ENCODE results near the gene WDR72. TPM values are rescaled to one million over a fixed set of nuclear protein-coding genes. Genes with fewer than 3 reads are reported as not detected.

Gene WDR72
- total RNA-seq, 6 experiments from 2014 or later: 12.0 to 26.5 (median 22.4) TPM

GRCh38 chr15:53746101-53746500 lies 13.4 kb downstream of the WDR72 start:
- Histone ChIP-seq H3K4me1 (no peaks in the 10 kb centered on the region), H3K4me3 (no peak overlapping the region), H3K36me3 (no peaks in the 10 kb centered on the region), H3K27me3 (no peaks in the 10 kb centered on the region), H3K27ac (no peak overlapping the region), H3K9me3 (no peaks in the 10 kb centered on the region)
- TF ChIP-seq POLR2A (IDR thresholded peaks at IDR 0.05) (no peak), CTCF (IDR thresholded peaks at IDR 0.05) (no peak)
- WGBS (ENCODE audit: insufficient coverage, low coverage, low lambda C conversion rate, missing lambda C conversion rate): 88% methylated on average over 3 of the region's 3 CpGs
- intact Hi-C loops (cut with DNase I): no loop called here
- ATAC-seq (no peak), DNase-seq (no peak)

- no peaks in the 10 kb centered on the region for H3K36me3 ChIP-seq
- no peaks in the 10 kb centered on the region for H3K27me3 ChIP-seq
- DNase-seq: peak in 1 of 3 donors; percentile 59
- WGBS (ENCODE audit: insufficient coverage, low coverage, low lambda C conversion rate, missing lambda C conversion rate): 10% methylated on average over 4 of the region's 4 CpGs
- no peak for TF ChIP-seq POLR2A (IDR thresholded peaks at IDR 0.05)
- TF ChIP-seq CTCF (IDR thresholded peaks at IDR 0.05): no peak
- intact Hi-C loops (cut with DNase I): no loop called here
- ATAC-seq: peak; percentile 86 to 93 (median 90)
- H3K4me3 ChIP-seq: no peak overlapping the region
- H3K27ac ChIP-seq: peak overlapping the region in 2 of 3 donors; percentile 53 to 69
- H3K4me1 ChIP-seq: peaks cover 0 to 16% (median 6%) of the 10 kb centered on the region in 4 donors
- no peaks in the 10 kb centered on the region for H3K9me3 ChIP-seq
Measured at GRCh38 chr15:53739651-53740050, 19.8 kb downstream of the WDR72 start.

GRCh38 chr15:53739187-53739586 lies 20.3 kb downstream of the WDR72 start:
- intact Hi-C loops (cut with DNase I): no loop called here
- no peaks in the 10 kb centered on the region for H3K27me3 ChIP-seq
- H3K4me3 ChIP-seq: no peak overlapping the region
- no peaks in the 10 kb centered on the region for H3K9me3 ChIP-seq
- DNase-seq (no peak), ATAC-seq (peak; percentile 30 to 58 (median 42))
- H3K27ac ChIP-seq: peak overlapping the region in 2 of 3 donors; percentile 53 to 69
- H3K36me3 ChIP-seq: no peaks in the 10 kb centered on the region
- 75% methylated on average over 4 of the region's 4 CpGs for WGBS (ENCODE audit: insufficient coverage, low coverage, low lambda C conversion rate, missing lambda C conversion rate)
- H3K4me1 ChIP-seq: peaks cover 0 to 16% (median 6%) of the 10 kb centered on the region in 4 donors
- TF ChIP-seq CTCF (IDR thresholded peaks at IDR 0.05) (no peak), POLR2A (IDR thresholded peaks at IDR 0.05) (no peak)

GRCh38 chr15:53721334-53722087 lies 38.0 kb downstream of the WDR72 start:
- ATAC-seq (peak; percentile 77 to 89 (median 82)), DNase-seq (no peak)
- no peaks in the 10 kb centered on the region for H3K9me3 ChIP-seq
- 32% methylated on average over 3 of the region's 3 CpGs for WGBS (ENCODE audit: insufficient coverage, low coverage, low lambda C conversion rate, missing lambda C conversion rate)
- H3K27ac ChIP-seq: peak overlapping the region; percentile 44 to 88 (median 71)
- peaks cover 0 to 10% (median 4%) of the 10 kb centered on the region in 4 donors for H3K4me1 ChIP-seq
- TF ChIP-seq CTCF (IDR thresholded peaks at IDR 0.05) (no peak), POLR2A (IDR thresholded peaks at IDR 0.05) (no peak)
- intact Hi-C loops (cut with DNase I): no loop called here
- no peaks in the 10 kb centered on the region for H3K36me3 ChIP-seq
- H3K4me3 ChIP-seq: peak overlapping the region in 2 of 3 donors; percentile 35 to 44
- no peaks in the 10 kb centered on the region for H3K27me3 ChIP-seq

Data from right lobe of liver (tissue), 6 donors.